Measurements from ENCODE around the gene PEX26. TPM values are rescaled to one million over a fixed set of nuclear protein-coding genes. Genes with fewer than 3 reads are reported as not detected.

Gene PEX26
- polyA plus RNA-seq, 1 donor from 2014 or later: 30.2 TPM

DNA sequence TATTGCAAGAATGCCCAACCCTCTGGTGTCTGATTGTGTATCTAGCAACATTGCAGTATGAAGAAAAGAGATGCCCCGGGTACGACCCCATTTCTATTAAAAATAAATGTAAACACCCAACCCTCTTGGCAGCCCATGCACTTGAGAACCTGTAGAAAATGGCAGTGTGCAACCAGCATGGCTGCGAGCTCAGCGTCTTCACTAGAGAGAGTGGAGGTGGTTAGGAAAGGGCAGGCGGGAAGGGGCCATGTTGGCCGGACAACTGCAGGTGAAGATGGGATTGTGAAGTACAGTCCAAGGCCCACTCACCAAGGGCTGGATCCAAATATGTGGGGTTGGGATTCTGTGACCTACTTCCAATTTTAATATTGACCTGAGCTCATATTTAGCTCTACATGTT is 15.9 kb downstream of the PEX26 start:
- Histone ChIP-seq H4K20me1 (ENCODE audit: insufficient read depth) (no peaks in the 10 kb centered on the region), H3K4me2 (ENCODE audit: low read length) (no peak overlapping the region), H3K36me3 (ENCODE audit: insufficient read depth, low read length) (no peaks in the 10 kb centered on the region), H3K4me3 (ENCODE audit: low read length) (no peak overlapping the region), H3F3A (ENCODE audit: insufficient read depth, low read length, poor library complexity, severe bottlenecking) (no peaks in the 10 kb centered on the region), H3K27ac (ENCODE audit: low read length) (no peak overlapping the region), H3K79me2 (replicated peaks; ENCODE audit: insufficient read depth, low read length) (no peaks in the 10 kb centered on the region), H3K27me3 (ENCODE audit: insufficient read depth, low read depth, low read length) (no peaks in the 10 kb centered on the region), H3K9me2 (ENCODE audit: insufficient read depth, low read length) (no peaks in the 10 kb centered on the region), H2AFZ (ENCODE audit: low read depth, low read length) (no peak overlapping the region), H3K9ac (ENCODE audit: low read length) (no peak overlapping the region), H3K9me3 (ENCODE audit: low read length) (no peaks in the 10 kb centered on the region)
- TF ChIP-seq CTCF (IDR thresholded peaks at IDR 0.05; ENCODE audit: poor library complexity, severe bottlenecking) (no peak), EP300 (conservative IDR thresholded peaks at IDR 0.05; ENCODE audit: poor library complexity, severe bottlenecking) (no peak), TAF1 (IDR thresholded peaks at IDR 0.05; ENCODE audit: low read depth) (no peak), RAD21 (conservative IDR thresholded peaks at IDR 0.05) (no peak), SMC3 (conservative IDR thresholded peaks at IDR 0.05; ENCODE audit: poor library complexity) (no peak), MXI1 (conservative IDR thresholded peaks at IDR 0.05; ENCODE audit: poor library complexity, severe bottlenecking) (no peak)

GRCh38 chr22:18095101-18095805 is 17.5 kb downstream of the PEX26 start:
- Histone ChIP-seq H3K9ac (ENCODE audit: low read length) (no peak overlapping the region), H3K9me3 (ENCODE audit: low read length) (no peaks in the 10 kb centered on the region), H4K20me1 (ENCODE audit: insufficient read depth) (no peaks in the 10 kb centered on the region), H3K9me2 (ENCODE audit: insufficient read depth, low read length) (no peaks in the 10 kb centered on the region), H3K4me2 (ENCODE audit: low read length) (no peak overlapping the region), H2AFZ (ENCODE audit: low read depth, low read length) (no peak overlapping the region), H3K79me2 (replicated peaks; ENCODE audit: insufficient read depth, low read length) (no peaks in the 10 kb centered on the region), H3K27ac (ENCODE audit: low read length) (no peak overlapping the region), H3K4me3 (ENCODE audit: low read length) (no peak overlapping the region), H3F3A (ENCODE audit: insufficient read depth, low read length, poor library complexity, severe bottlenecking) (no peaks in the 10 kb centered on the region), H3K27me3 (ENCODE audit: insufficient read depth, low read depth, low read length) (no peaks in the 10 kb centered on the region), H3K36me3 (ENCODE audit: insufficient read depth, low read length) (no peaks in the 10 kb centered on the region)
- TF ChIP-seq POLR2AphosphoS5 (IDR thresholded peaks at IDR 0.05) (no peak), CTCF (IDR thresholded peaks at IDR 0.05; ENCODE audit: poor library complexity, severe bottlenecking) (no peak), MXI1 (conservative IDR thresholded peaks at IDR 0.05; ENCODE audit: poor library complexity, severe bottlenecking) (no peak), EP300 (conservative IDR thresholded peaks at IDR 0.05; ENCODE audit: poor library complexity, severe bottlenecking) (no peak), RAD21 (conservative IDR thresholded peaks at IDR 0.05) (no peak), TAF1 (IDR thresholded peaks at IDR 0.05; ENCODE audit: low read depth) (no peak), SMC3 (conservative IDR thresholded peaks at IDR 0.05; ENCODE audit: poor library complexity) (no peak), EZH2 (IDR thresholded peaks at IDR 0.05; ENCODE audit: borderline replicate concordance, insufficient read depth, low read length, poor library complexity, severe bottlenecking) (no peak)
- TF ChIP-seq, protein P1, sequence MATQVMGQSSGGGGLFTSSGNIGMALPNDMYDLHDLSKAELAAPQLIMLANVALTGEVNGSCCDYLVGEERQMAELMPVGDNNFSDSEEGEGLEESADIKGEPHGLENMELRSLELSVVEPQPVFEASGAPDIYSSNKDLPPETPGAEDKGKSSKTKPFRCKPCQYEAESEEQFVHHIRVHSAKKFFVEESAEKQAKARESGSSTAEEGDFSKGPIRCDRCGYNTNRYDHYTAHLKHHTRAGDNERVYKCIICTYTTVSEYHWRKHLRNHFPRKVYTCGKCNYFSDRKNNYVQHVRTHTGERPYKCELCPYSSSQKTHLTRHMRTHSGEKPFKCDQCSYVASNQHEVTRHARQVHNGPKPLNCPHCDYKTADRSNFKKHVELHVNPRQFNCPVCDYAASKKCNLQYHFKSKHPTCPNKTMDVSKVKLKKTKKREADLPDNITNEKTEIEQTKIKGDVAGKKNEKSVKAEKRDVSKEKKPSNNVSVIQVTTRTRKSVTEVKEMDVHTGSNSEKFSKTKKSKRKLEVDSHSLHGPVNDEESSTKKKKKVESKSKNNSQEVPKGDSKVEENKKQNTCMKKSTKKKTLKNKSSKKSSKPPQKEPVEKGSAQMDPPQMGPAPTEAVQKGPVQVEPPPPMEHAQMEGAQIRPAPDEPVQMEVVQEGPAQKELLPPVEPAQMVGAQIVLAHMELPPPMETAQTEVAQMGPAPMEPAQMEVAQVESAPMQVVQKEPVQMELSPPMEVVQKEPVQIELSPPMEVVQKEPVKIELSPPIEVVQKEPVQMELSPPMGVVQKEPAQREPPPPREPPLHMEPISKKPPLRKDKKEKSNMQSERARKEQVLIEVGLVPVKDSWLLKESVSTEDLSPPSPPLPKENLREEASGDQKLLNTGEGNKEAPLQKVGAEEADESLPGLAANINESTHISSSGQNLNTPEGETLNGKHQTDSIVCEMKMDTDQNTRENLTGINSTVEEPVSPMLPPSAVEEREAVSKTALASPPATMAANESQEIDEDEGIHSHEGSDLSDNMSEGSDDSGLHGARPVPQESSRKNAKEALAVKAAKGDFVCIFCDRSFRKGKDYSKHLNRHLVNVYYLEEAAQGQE (IDR thresholded peaks at IDR 0.05; ENCODE audit: borderline replicate concordance): no peak

All from neural cell (in vitro differentiated cells).